Testis (tissue), 3 donors: ENCODE results near the gene LY6G6C. TPM values are rescaled to one million over a fixed set of nuclear protein-coding genes. Genes with fewer than 3 reads are reported as not detected.

Source experiments
- DNase-seq: peaks from one replicate; pipeline ENCODE4 v3.0.0-alpha.2; 2019
- H3K27ac ChIP-seq, 2 donors: fragments of 200-600 bp; sonication (generic); one replicate each; pipeline ENCODE4 v1.5.1; 2019
- H3K27me3 ChIP-seq: fragments of 200-600 bp; sonication (generic); one replicate; pipeline ENCODE4 v1.5.1; 2019
- H3K36me3 ChIP-seq: fragments of 200-600 bp; sonication (generic); one replicate; pipeline ENCODE4 v1.5.1; 2017; ENCODE audit warnings: low read depth; ENCODE audit errors: missing control alignments
- H3K4me1 ChIP-seq: fragments of 200-600 bp; sonication (generic); one replicate; pipeline ENCODE4 v1.5.1; 2019
- H3K4me3 ChIP-seq, 2 donors: fragments of 200-600 bp; sonication (generic); one replicate each; pipeline ENCODE4 v1.5.1; 2017 to 2019
- H3K9me3 ChIP-seq: fragments of 200-600 bp; sonication (generic); one replicate; pipeline ENCODE4 v1.5.1; 2017
- CTCF ChIP-seq, 3 experiments: fragments of 450-650 bp in 2 of 3; fragments of 200-600 bp in 1 of 3; sonication (generic) in 1 of 3; IDR thresholded peaks; one replicate each; pipeline ENCODE4 v1.5.1; 2016 to 2019; ENCODE audit warnings: antibody characterized with exemption in 3 of 3, mild to moderate bottlenecking in 2 of 3, moderate library complexity in 1 of 3
- POLR2A ChIP-seq: fragments of 450-650 bp; IDR thresholded peaks from one replicate; pipeline ENCODE4 v1.6.1; 2017; ENCODE audit warnings: antibody characterized with exemption, mild to moderate bottlenecking, moderate library complexity
- WGBS, 2 donors: methylation state at CpG; one replicate each; pipeline ENCODE4 v1.1.5; 2018; 5-methylcytosine and 5-hydroxymethylcytosine counted together
- intact Hi-C: fragments of 100-400 bp; cut with DNase I; formaldehyde crosslinking; loops from one replicate; pipeline ENCODE4 v1.15.1; 2023; ENCODE audit warnings: low total_unique reads
- polyA plus RNA-seq: library from polyadenylated mRNA; stranded (reverse); fragments of 350-450 nt; fragmentation: Illumina TruSeq; extraction: RNeasy Lipid Tissue Mini Kit (QIAGEN cat#74804); gene quantifications from one replicate; pipeline ENCODE4 v1.2.3, GENCODE V29; 2014; ENCODE audit warnings: low read depth, low replicate concordance; ENCODE audit not compliant: insufficient read depth
- total RNA-seq, 2 donors: library from RNA; depleted of rRNA; stranded (reverse); fragments of >200 nt; gene quantifications; one replicate each; pipeline ENCODE4 v1.2.3, GENCODE V29; 2016

Gene LY6G6C
- total and polyA plus RNA-seq, 3 donors from 2014 or later: 0.39 to 1.4 TPM; not detected in 1

GRCh38 chr6:31719001-31719400, 2.5 kb downstream of the LY6G6C start:
- no peak for TF ChIP-seq POLR2A
- TF ChIP-seq CTCF (IDR thresholded peaks at IDR 0.05): no peak
- Histone ChIP-seq H3K4me3 (no peak overlapping the region), H3K27me3 (no peaks in the 10 kb centered on the region), H3K4me1 (peaks cover 3% of the 10 kb centered on the region), H3K36me3 (no peaks in the 10 kb centered on the region), H3K9me3 (no peaks in the 10 kb centered on the region), H3K27ac (no peak overlapping the region)
- 77 to 86% methylated on average over 6 of the region's 6 CpGs for WGBS, 2 donors
- DNase-seq: no peak
- intact Hi-C loops: no loop called here

- no peak for DNase-seq
- Histone ChIP-seq H3K36me3 (no peaks in the 10 kb centered on the region), H3K9me3 (no peaks in the 10 kb centered on the region), H3K27ac (no peak overlapping the region), H3K4me3 (no peak overlapping the region), H3K27me3 (no peaks in the 10 kb centered on the region), H3K4me1 (peaks cover 3% of the 10 kb centered on the region)
- intact Hi-C loops: no loop called here
- 94 to 100% methylated on average over 1 of the region's 1 CpG for WGBS, 2 donors
- no peak for TF ChIP-seq POLR2A
- no peak for TF ChIP-seq CTCF (IDR thresholded peaks at IDR 0.05)
These were observed 3.3 kb downstream of the LY6G6C start for GRCh38 chr6:31718265-31718664.

GRCh38 chr6:31717499-31718222, 3.9 kb downstream of the LY6G6C start:
- Histone ChIP-seq H3K9me3 (no peaks in the 10 kb centered on the region), H3K27me3 (no peaks in the 10 kb centered on the region), H3K4me3 (no peak overlapping the region), H3K27ac (no peak overlapping the region), H3K36me3 (no peaks in the 10 kb centered on the region), H3K4me1 (peaks cover 3% of the 10 kb centered on the region)
- TF ChIP-seq POLR2A (no peak), CTCF (IDR thresholded peaks at IDR 0.05) (no peak)
- WGBS, 2 donors: 75 to 95% methylated on average over 10 of the region's 10 CpGs
- intact Hi-C loops: no loop called here
- DNase-seq: no peak

- WGBS, 2 donors: 57 to 64% methylated on average over 6 to 16 of the region's 16 CpGs
- no peak for DNase-seq
These were observed 6.3 kb downstream of the LY6G6C start, which contains the start of gene LY6G6D for GRCh38 chr6:31715022-31715958. Gene LY6G6D, plus strand, starts transcription at chr6:31715348. Its CDS starts 8 bp downstream, at chr6:31715356.

More at GRCh38 chr6:31715022-31715958, 6.3 kb downstream of the LY6G6C start, which contains the start of gene LY6G6D:
- TF ChIP-seq POLR2A: no peak
- no peak for TF ChIP-seq CTCF (IDR thresholded peaks at IDR 0.05)
- H3K4me1 ChIP-seq: peaks cover 3% of the 10 kb centered on the region
- no peak within 1 kb of the TSS for H3K4me3 ChIP-seq
- H3K9me3 ChIP-seq: no peaks in the 10 kb centered on the region
- intact Hi-C loops: no loop called here
- no peak within 1 kb of the TSS for H3K27ac ChIP-seq
- no peaks in the 10 kb centered on the region for H3K36me3 ChIP-seq
- no peaks in the 10 kb centered on the region for H3K27me3 ChIP-seq
